ENCODE results near the gene GABRB1. TPM values are rescaled to one million over a fixed set of nuclear protein-coding genes. Genes with fewer than 3 reads are reported as not detected.

GABRB1 gene
- total RNA-seq, 2 donors from 2014 or later, result not detected

GRCh38 chr4:47427935-47428334 lies 396.6 kb downstream of the GABRB1 start:
- Histone ChIP-seq H3K4me3 (no peak overlapping the region), H3K36me3 (no peaks in the 10 kb centered on the region), H3K9me3 (no peaks in the 10 kb centered on the region), H3K27me3 (replicated peaks; ENCODE audit: insufficient read depth) (no peaks in the 10 kb centered on the region), H3K4me1 (replicated peaks) (no peaks in the 10 kb centered on the region), H3K27ac (no peak overlapping the region)
- TF ChIP-seq POLR2A (IDR thresholded peaks at IDR 0.05), result no peak
- TF ChIP-seq POLR2AphosphoS5 (IDR thresholded peaks at IDR 0.05), result no peak
- TF ChIP-seq CTCF (IDR thresholded peaks at IDR 0.05), result no peak
- intact Hi-C loops (cut with DNase I), result no loop called here
- WGBS, result 79% methylated on average over 2 of the region's 2 CpGs
- DNase-seq (ENCODE audit: low spot score), result no peak

- H3K27ac ChIP-seq, result no peak overlapping the region
- H3K4me3 ChIP-seq, result no peak overlapping the region
- no peaks in the 10 kb centered on the region for H3K27me3 ChIP-seq (replicated peaks; ENCODE audit: insufficient read depth)
- TF ChIP-seq CTCF (IDR thresholded peaks at IDR 0.05) (no peak), POLR2A (IDR thresholded peaks at IDR 0.05) (no peak), POLR2AphosphoS5 (IDR thresholded peaks at IDR 0.05) (no peak)
- H3K4me1 ChIP-seq (replicated peaks), result no peaks in the 10 kb centered on the region
- no peaks in the 10 kb centered on the region for H3K36me3 ChIP-seq
- no peak for DNase-seq (ENCODE audit: low spot score)
- WGBS, result 75% methylated on average over 1 of the region's 1 CpG
- no peaks in the 10 kb centered on the region for H3K9me3 ChIP-seq
- intact Hi-C loops (cut with DNase I), result no loop called here
These were observed 401.4 kb downstream of the GABRB1 start for GRCh38 chr4:47432749-47433148.

- H3K27me3 ChIP-seq (replicated peaks; ENCODE audit: insufficient read depth), result no peaks in the 10 kb centered on the region
- intact Hi-C loops (cut with DNase I), result no loop called here
- TF ChIP-seq POLR2AphosphoS5 (IDR thresholded peaks at IDR 0.05) (no peak), POLR2A (IDR thresholded peaks at IDR 0.05) (no peak), CTCF (IDR thresholded peaks at IDR 0.05) (no peak)
- H3K36me3 ChIP-seq, result no peaks in the 10 kb centered on the region
- no peak overlapping the region for H3K4me3 ChIP-seq
- no peak for DNase-seq (ENCODE audit: low spot score)
- no peak overlapping the region for H3K27ac ChIP-seq
- no peaks in the 10 kb centered on the region for H3K4me1 ChIP-seq (replicated peaks)
- H3K9me3 ChIP-seq, result no peaks in the 10 kb centered on the region
These were observed 403.6 kb downstream of the GABRB1 start for GRCh38 chr4:47434931-47435330.

- no peak overlapping the region for H3K4me3 ChIP-seq
- no peaks in the 10 kb centered on the region for H3K36me3 ChIP-seq
- TF ChIP-seq POLR2A (IDR thresholded peaks at IDR 0.05) (no peak), CTCF (IDR thresholded peaks at IDR 0.05) (no peak), POLR2AphosphoS5 (IDR thresholded peaks at IDR 0.05) (no peak)
- intact Hi-C loops (cut with DNase I), result no loop called here
- H3K27ac ChIP-seq, result no peak overlapping the region
- no peak for DNase-seq (ENCODE audit: low spot score)
- WGBS, result 85% methylated on average over 5 of the region's 5 CpGs
- no peaks in the 10 kb centered on the region for H3K9me3 ChIP-seq
- no peaks in the 10 kb centered on the region for H3K27me3 ChIP-seq (replicated peaks; ENCODE audit: insufficient read depth)
- H3K4me1 ChIP-seq (replicated peaks), result no peaks in the 10 kb centered on the region
These were observed 411.6 kb downstream of the GABRB1 start for GRCh38 chr4:47442980-47443379.

- no peak for TF ChIP-seq CTCF (IDR thresholded peaks at IDR 0.05)
- TF ChIP-seq POLR2AphosphoS5 (IDR thresholded peaks at IDR 0.05), result no peak
- TF ChIP-seq POLR2A (IDR thresholded peaks at IDR 0.05), result no peak
- H3K4me1 ChIP-seq (replicated peaks), result no peaks in the 10 kb centered on the region
- H3K36me3 ChIP-seq, result no peaks in the 10 kb centered on the region
- H3K9me3 ChIP-seq, result no peaks in the 10 kb centered on the region
- no peak for DNase-seq (ENCODE audit: low spot score)
- intact Hi-C loops (cut with DNase I), result no loop called here
- no peaks in the 10 kb centered on the region for H3K27me3 ChIP-seq (replicated peaks; ENCODE audit: insufficient read depth)
- no peak overlapping the region for H3K4me3 ChIP-seq
- H3K27ac ChIP-seq, result no peak overlapping the region
- WGBS, result 79% methylated on average over 2 of the region's 2 CpGs
These were observed 412.7 kb downstream of the GABRB1 start for GRCh38 chr4:47444031-47444430.

All from prostate gland (tissue), 2 donors.